Activated CD4-positive, alpha-beta memory T cell treated with anti-CD3 and anti-CD28 coated beads for 36 hours (primary cell): ENCODE results near the gene LEFTY1. TPM values are rescaled to one million over a fixed set of nuclear protein-coding genes. Genes with fewer than 3 reads are reported as not detected.

Source experiments
- CTCF ChIA-PET: fragments of 350-600 bp; sonication (Branson Sonifier 250); formaldehyde crosslinking; loops from one replicate; lab custom pipeline; 2021; ENCODE audit warnings: antibody characterized with exemption, inconsistent platforms; lab: Charles Lee
- POLR2A ChIA-PET: fragments of 350-600 bp; sonication (Branson Sonifier 250); formaldehyde crosslinking; loops from one replicate; lab custom pipeline; 2021; ENCODE audit warnings: antibody characterized with exemption; lab: Charles Lee
- DNase-seq: peaks from one replicate; pipeline ENCODE4 v3.0.0-alpha.2; 2020
- H3K27ac Mint-ChIP-seq: one replicate; pipeline ENCODE4 v1.8.0; 2021; ENCODE audit warnings: mixed read lengths
- H3K27me3 Mint-ChIP-seq: one replicate; pipeline ENCODE4 v1.8.0; 2021; ENCODE audit warnings: mixed read lengths
- H3K36me3 Mint-ChIP-seq: one replicate; pipeline ENCODE4 v1.8.0; 2021; ENCODE audit warnings: mixed read lengths
- H3K4me1 Mint-ChIP-seq: one replicate; pipeline ENCODE4 v1.8.0; 2021; ENCODE audit warnings: low read depth, mixed read lengths
- H3K4me3 Mint-ChIP-seq: one replicate; pipeline ENCODE4 v1.8.0; 2021; ENCODE audit warnings: mild to moderate bottlenecking, mixed read lengths
- H3K9me3 Mint-ChIP-seq: one replicate; pipeline ENCODE4 v1.8.0; 2021; ENCODE audit warnings: mixed read lengths
- intact Hi-C: fragments of 100-400 bp; cut with micrococcal nuclease; formaldehyde crosslinking; loops from one replicate; pipeline ENCODE4 v1.15.1; 2023
- total RNA-seq, 2 experiments: library from RNA; stranded (reverse); gene quantifications; one replicate each; pipeline ENCODE4 v1.2.3, GENCODE V29; 2021

LEFTY1 gene
- total RNA-seq, 2 experiments from 2014 or later, result 0.19 TPM; not detected in 1

DNA sequence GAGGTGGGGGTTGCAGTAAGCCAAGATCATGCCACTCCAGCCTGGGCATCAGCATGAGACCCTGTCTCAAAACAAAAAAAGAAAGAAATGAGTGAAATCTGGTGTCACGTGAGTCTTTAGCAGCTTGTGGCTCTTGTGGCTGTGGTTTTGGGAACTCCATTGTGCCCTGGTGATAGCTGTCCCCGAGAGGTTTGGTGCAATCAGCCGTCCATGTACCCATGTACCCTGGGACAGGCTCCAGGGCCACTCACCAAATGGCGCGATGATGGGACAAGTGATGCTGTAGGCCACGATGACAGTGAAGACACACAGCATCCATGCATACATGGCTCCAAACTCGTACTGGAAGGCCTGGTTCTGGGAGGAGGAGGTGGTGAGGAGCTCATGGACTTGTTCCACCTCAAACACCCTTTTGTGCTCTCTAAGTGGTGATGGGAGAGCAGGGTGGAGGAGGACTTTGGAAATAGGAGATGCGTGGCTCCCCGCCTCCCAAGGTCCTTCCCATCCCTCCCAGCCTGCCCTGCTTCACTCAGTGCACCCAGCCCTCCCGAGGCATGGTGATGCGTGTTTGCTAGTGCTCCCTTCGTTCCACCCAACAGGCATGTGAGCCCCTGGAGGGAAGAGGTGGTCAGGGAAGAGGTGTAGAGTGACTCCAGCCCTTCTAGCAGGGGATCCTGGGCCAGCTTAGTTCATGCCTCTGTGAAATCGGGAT is 36.4 kb downstream of the LEFTY1 start:
- ChIA-PET POLR2A (interaction anchor here (0.7 kb wide), 1 partner anchor 75 kb away, joined by 3 read pairs; the partner anchor contains the start of gene SRP9), CTCF (interaction anchor here (1.1 to 1.8 kb wide), 2 partner anchors 75 to 378 kb away, joined by 3 to 5 read pairs; partner anchors contain the start of gene SRP9)
- peak overlapping the region; percentile 67 for H3K27ac Mint-ChIP-seq
- no peaks in the 10 kb centered on the region for H3K27me3 Mint-ChIP-seq
- H3K4me3 Mint-ChIP-seq, result no peak overlapping the region
- peaks cover 38% of the 10 kb centered on the region for H3K36me3 Mint-ChIP-seq
- intact Hi-C loops, result no loop called here
- DNase-seq, result no peak
- H3K4me1 Mint-ChIP-seq, result peaks cover 40% of the 10 kb centered on the region
- no peaks in the 10 kb centered on the region for H3K9me3 Mint-ChIP-seq

GRCh38 chr1:225851805-225852204 is 37.1 kb downstream of the LEFTY1 start:
- no peak for DNase-seq
- peaks cover 38% of the 10 kb centered on the region for H3K36me3 Mint-ChIP-seq
- peaks cover 40% of the 10 kb centered on the region for H3K4me1 Mint-ChIP-seq
- H3K27ac Mint-ChIP-seq, result peak overlapping the region; percentile 67
- ChIA-PET CTCF (interaction anchor here (1.1 to 1.8 kb wide), 2 partner anchors 74 to 377 kb away, joined by 3 to 5 read pairs; partner anchors contain the start of gene SRP9), POLR2A (interaction anchor here (0.7 kb wide), 1 partner anchor 74 kb away, joined by 3 read pairs; the partner anchor contains the start of gene SRP9)
- intact Hi-C loops, result no loop called here
- no peaks in the 10 kb centered on the region for H3K9me3 Mint-ChIP-seq
- H3K4me3 Mint-ChIP-seq, result no peak overlapping the region
- no peaks in the 10 kb centered on the region for H3K27me3 Mint-ChIP-seq

- H3K27ac Mint-ChIP-seq, result peak overlapping the region; percentile 16
- H3K4me1 Mint-ChIP-seq, result peaks cover 33% of the 10 kb centered on the region
These were observed 38.6 kb downstream of the LEFTY1 start for GRCh38 chr1:225850370-225850769.

DNA sequence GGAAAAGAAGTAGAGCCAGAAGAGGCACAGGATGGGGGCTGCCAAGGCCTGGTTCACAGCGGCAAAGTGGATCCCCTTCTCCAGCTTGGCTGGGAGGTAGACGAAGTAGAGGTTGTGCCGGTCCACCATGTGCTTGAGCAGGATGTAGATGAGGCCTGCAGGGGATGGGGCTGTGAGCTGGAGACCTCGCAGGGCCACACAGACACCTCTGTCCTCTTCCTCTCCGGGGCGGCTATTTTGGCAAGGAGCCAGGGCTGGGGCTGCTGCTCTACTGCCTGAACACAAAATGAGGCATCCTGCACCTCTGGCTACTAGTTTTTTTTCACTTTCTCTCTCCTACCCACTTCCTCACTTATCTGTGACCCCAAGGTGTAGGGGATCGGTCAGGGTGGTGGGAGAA is 39.0 kb downstream of the LEFTY1 start:
- no peak overlapping the region for H3K4me3 Mint-ChIP-seq
- peaks cover 33% of the 10 kb centered on the region for H3K4me1 Mint-ChIP-seq
- H3K27me3 Mint-ChIP-seq, result no peaks in the 10 kb centered on the region
- H3K27ac Mint-ChIP-seq, result peak overlapping the region; percentile 31
- peaks cover 37% of the 10 kb centered on the region for H3K36me3 Mint-ChIP-seq
- intact Hi-C loops, result no loop called here
- no peaks in the 10 kb centered on the region for H3K9me3 Mint-ChIP-seq
- POLR2A ChIA-PET, result no interaction called here
- CTCF ChIA-PET, result no interaction called here
- DNase-seq, result peak; percentile 34

More at GRCh38 chr1:225850370-225850769, 38.6 kb downstream of the LEFTY1 start:
- ChIA-PET CTCF (no interaction called here), POLR2A (no interaction called here)
- H3K9me3 Mint-ChIP-seq, result no peaks in the 10 kb centered on the region
- no peak for DNase-seq
- intact Hi-C loops, result no loop called here
- peaks cover 37% of the 10 kb centered on the region for H3K36me3 Mint-ChIP-seq
- no peak overlapping the region for H3K4me3 Mint-ChIP-seq
- no peaks in the 10 kb centered on the region for H3K27me3 Mint-ChIP-seq

- intact Hi-C loops, result no loop called here
- Mint-ChIP-seq H3K36me3 (peaks cover 27% of the 10 kb centered on the region), H3K27me3 (no peaks in the 10 kb centered on the region), H3K4me3 (no peak overlapping the region), H3K27ac (peak overlapping the region; percentile 58), H3K4me1 (peaks cover 33% of the 10 kb centered on the region), H3K9me3 (no peaks in the 10 kb centered on the region)
- DNase-seq, result no peak
- POLR2A ChIA-PET, result no interaction called here
- CTCF ChIA-PET, result no interaction called here
These were observed 40.7 kb downstream of the LEFTY1 start for GRCh38 chr1:225848030-225848955.

DNA sequence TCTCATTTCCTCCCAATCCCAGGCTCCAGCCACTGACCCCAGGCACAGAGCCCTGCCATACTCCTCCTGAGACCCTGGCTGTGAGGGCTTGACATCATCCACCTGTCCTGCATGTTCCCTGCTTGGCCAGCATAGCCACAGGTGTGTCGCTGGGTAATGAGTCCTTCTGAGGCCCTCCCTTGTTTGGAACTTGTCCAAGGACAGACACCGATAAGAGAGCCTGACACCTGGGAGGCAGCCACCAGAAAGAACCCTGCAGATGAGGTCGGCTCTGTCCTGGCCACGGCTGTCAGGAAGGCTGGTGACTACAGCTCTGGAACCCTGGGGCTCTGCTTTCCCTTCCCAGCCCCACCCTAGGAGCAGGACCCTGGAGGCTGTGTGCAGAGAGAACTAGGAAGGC is 41.3 kb downstream of the LEFTY1 start:
- Mint-ChIP-seq H3K36me3 (peaks cover 26% of the 10 kb centered on the region), H3K9me3 (no peaks in the 10 kb centered on the region), H3K4me1 (peaks cover 35% of the 10 kb centered on the region), H3K4me3 (no peak overlapping the region), H3K27me3 (no peaks in the 10 kb centered on the region), H3K27ac (no peak overlapping the region)
- CTCF ChIA-PET, result no interaction called here
- POLR2A ChIA-PET, result no interaction called here
- no peak for DNase-seq
- intact Hi-C loops, result no loop called here

- Mint-ChIP-seq H3K9me3 (no peaks in the 10 kb centered on the region), H3K27ac (no peak overlapping the region), H3K4me3 (no peak overlapping the region), H3K27me3 (no peaks in the 10 kb centered on the region), H3K36me3 (peaks cover 17% of the 10 kb centered on the region), H3K4me1 (peaks cover 33% of the 10 kb centered on the region)
- intact Hi-C loops, result no loop called here
- DNase-seq, result no peak
- POLR2A ChIA-PET, result no interaction called here
- CTCF ChIA-PET, result interaction anchor here (0.6 to 1.5 kb wide), 3 partner anchors 8 to 924 kb away, joined by 3 read pairs; partner anchors contain the start of gene SRP9
These were observed 42.3 kb downstream of the LEFTY1 start for GRCh38 chr1:225846331-225847310.

DNA sequence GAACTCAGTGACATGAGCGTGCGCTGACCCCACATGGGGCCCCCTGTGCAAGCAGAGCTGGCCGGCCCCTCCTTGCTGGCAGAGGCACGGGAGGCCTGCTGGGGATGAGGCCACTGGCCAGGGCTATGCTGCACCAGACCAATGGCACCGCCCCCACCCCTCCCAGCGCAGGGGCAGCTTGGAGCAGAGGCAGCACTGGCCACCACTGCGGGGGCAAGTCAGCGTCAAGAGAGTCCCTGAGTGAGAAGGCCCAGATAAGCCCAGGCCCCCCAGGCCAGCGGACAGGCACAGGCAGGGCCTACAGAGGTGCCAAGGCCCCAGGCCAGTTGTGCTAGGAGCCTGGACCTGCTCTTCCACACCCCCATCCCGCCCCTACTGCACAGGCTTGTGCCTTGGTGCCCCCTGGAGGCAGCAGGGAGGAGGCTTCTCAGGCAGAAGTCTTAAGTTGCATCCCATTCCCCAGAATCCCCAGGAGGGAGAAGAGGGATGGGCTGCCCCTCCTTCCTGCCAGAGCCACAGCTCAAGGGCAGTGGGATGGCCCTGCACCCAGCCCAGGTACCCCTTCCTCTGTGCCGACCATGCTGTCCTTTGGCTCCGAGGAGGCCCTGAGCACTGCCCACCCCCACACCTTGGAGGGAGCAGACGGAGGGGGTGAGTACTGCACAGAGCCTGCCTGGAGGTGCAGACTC is 43.2 kb downstream of the LEFTY1 start:
- Mint-ChIP-seq H3K36me3 (peaks cover 13% of the 10 kb centered on the region), H3K4me3 (no peak overlapping the region), H3K27ac (no peak overlapping the region), H3K27me3 (no peaks in the 10 kb centered on the region), H3K9me3 (no peaks in the 10 kb centered on the region), H3K4me1 (peaks cover 32% of the 10 kb centered on the region)
- peak; percentile 52 for DNase-seq
- CTCF ChIA-PET, result interaction anchor here (1.0 to 1.5 kb wide), 2 partner anchors 9 to 68 kb away, joined by 3 read pairs; partner anchors contain the start of gene SRP9
- intact Hi-C loops, result no loop called here
- POLR2A ChIA-PET, result no interaction called here

GRCh38 chr1:225845097-225845496 is 43.8 kb downstream of the LEFTY1 start:
- POLR2A ChIA-PET, result no interaction called here
- intact Hi-C loops, result no loop called here
- no peak for DNase-seq
- Mint-ChIP-seq H3K4me1 (peaks cover 30% of the 10 kb centered on the region), H3K9me3 (no peaks in the 10 kb centered on the region), H3K27me3 (no peaks in the 10 kb centered on the region), H3K4me3 (no peak overlapping the region), H3K36me3 (peaks cover 11% of the 10 kb centered on the region), H3K27ac (no peak overlapping the region)
- CTCF ChIA-PET, result interaction anchor here (1.5 kb wide), 1 partner anchor 10 kb away, joined by 3 read pairs; no protein-coding TSS in a partner anchor

DNA sequence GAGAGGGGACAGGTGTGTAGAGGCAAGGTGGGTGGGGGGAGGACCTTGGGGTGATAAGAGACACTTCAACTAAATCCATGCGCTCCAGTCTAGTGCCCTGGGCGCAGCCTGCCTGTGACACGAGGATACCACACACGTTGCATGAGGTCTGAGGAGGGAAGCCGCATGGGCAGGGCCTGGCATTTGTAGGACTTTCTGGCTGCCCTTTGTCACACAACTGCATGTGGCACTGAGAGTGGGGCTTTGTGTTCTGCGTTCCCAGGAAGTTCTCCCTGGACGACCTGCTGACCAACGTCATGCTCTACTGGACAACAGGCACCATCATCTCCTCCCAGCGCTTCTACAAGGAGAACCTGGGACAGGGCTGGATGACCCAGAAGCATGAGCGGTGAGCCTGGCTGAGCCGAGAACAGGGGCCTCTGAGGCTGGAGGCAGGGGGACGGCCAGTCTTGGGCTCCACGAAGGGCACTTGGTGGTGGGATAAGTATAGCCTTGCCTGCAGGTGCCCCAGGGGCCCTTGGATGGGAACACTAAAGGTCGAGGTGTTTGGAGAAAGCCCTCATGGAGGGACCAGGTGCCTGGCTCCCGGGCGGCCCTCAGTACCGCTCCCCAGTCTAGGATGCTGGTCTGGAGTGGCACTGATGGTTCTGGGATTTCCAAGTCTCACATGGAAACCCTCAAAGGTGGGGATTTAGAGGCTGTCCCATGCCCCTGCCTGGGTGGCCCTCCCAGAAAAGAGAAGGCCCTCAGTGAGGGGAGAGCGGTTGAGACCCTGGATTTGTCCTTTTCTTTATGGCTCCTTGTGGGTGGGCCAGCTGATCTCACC is 44.5 kb downstream of the LEFTY1 start:
- Mint-ChIP-seq H3K4me3 (no peak overlapping the region), H3K36me3 (peaks cover 10% of the 10 kb centered on the region), H3K4me1 (peaks cover 24% of the 10 kb centered on the region), H3K27me3 (no peaks in the 10 kb centered on the region), H3K27ac (no peak overlapping the region), H3K9me3 (no peaks in the 10 kb centered on the region)
- ChIA-PET CTCF (no interaction called here), POLR2A (no interaction called here)
- no peak for DNase-seq
- intact Hi-C loops, result no loop called here
